Measurements from ENCODE around the gene ROBO2.

DNA sequence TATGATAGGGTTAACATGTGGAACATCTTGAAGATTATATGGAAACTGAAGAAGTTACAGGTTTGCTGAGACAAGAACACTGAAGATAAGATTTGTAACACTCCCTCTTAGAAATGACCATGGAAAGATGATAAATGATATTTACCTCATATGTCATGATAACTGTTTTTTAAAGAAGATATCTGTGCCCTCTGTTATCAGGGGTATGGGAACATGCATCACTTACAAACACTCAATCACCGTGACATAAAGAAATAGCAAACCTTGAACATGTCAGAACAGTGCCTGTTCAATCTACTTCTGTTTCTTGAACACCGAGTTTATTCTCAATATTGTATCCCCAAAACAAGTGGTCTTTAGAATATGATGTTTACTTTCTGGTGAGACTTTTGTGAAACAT lies 149.4 kb downstream of the ROBO2 start:
- TF ChIP-seq, protein P1, sequence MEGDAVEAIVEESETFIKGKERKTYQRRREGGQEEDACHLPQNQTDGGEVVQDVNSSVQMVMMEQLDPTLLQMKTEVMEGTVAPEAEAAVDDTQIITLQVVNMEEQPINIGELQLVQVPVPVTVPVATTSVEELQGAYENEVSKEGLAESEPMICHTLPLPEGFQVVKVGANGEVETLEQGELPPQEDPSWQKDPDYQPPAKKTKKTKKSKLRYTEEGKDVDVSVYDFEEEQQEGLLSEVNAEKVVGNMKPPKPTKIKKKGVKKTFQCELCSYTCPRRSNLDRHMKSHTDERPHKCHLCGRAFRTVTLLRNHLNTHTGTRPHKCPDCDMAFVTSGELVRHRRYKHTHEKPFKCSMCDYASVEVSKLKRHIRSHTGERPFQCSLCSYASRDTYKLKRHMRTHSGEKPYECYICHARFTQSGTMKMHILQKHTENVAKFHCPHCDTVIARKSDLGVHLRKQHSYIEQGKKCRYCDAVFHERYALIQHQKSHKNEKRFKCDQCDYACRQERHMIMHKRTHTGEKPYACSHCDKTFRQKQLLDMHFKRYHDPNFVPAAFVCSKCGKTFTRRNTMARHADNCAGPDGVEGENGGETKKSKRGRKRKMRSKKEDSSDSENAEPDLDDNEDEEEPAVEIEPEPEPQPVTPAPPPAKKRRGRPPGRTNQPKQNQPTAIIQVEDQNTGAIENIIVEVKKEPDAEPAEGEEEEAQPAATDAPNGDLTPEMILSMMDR (IDR thresholded peaks at IDR 0.05), result no peak
- TF ChIP-seq POLR2A (IDR thresholded peaks at IDR 0.05), result no peak

Measured in lower leg skin (tissue), 3 donors.